ENCODE data around the gene RWDD1.
"Not testable (repeated sequence)": the region's sequence is repeated elsewhere in the genome, so short reads cannot be mapped to it uniquely, and the experiment has no call there.

RWDD1 gene

DNA sequence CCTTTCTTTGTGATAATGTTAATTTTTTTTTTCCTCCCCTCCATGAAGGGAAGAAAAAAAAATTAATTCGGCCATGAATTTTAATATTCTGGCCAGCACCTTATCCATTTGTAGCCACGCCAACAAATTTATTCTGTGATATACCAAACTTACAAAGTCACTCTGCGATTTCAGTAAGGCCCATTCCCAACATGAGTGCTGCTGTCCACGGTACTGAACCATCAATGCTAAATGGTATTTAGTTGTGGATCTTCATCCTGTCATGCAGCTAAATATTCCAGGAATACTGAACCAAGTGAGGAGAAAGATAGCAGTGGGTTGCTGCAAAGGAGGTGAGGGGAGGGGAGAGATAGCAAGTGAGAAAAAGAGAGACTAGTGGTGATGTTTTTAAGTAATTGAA, 25.5 kb downstream of the RWDD1 start:
- no peak for TF ChIP-seq CTCF (IDR thresholded peaks at IDR 0.05; ENCODE audit: insufficient read depth, low read depth, low read length, missing control alignments)
- peak; percentile 39 for DNase-seq (ENCODE audit: low read depth)
- no peak overlapping the region for H3K4me3 ChIP-seq (ENCODE audit: low read length)

DNA sequence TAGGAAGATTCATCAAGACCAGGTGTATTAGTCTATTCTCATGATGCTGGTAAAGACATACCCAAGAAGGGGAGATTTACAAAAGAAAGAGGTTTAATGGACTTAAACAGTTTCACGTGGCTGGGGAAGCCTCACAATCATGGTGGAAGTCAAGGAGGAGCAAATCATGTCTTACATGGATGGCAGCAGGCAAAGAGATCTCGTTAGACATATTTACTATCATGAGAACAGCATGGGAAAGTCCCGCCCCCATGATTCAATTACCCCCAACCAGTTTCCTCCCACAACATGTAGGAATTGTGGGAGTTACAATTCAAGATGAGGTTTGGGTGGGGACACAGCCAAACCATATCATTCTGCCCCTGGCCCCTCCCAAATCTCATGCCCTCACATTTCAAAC, 32.6 kb downstream of the RWDD1 start:
- DNase-seq (ENCODE audit: low read depth); H3K4me3 ChIP-seq (ENCODE audit: low read length): not testable (repeated sequence)

- H3K4me3 ChIP-seq (ENCODE audit: low read length); DNase-seq (ENCODE audit: low read depth): not testable (repeated sequence)
Observed at GRCh38 chr6:116604868-116605267, 33.6 kb downstream of the RWDD1 start.

DNA sequence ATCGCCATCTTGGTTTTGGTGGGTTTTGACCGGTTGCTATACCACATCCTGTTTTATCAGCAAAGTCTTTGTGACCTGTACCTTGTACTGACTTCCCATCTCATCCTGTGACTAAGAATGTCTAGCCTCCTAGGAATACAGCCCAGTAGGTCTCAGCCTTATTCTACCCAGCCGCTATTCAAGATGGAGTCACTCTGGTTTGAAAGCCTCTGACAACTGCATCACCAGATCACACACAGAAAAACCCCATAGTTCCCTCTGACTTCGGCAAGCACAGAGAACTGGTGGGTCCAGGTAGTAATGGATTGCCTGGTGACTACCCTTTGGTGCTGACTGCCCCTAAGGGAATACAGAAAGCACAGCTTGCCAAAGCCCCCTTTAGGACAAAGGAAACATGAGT, 34.6 kb downstream of the RWDD1 start:
- TF ChIP-seq CTCF (IDR thresholded peaks at IDR 0.05; ENCODE audit: insufficient read depth, low read depth, low read length, missing control alignments) = no peak
- no peak for DNase-seq (ENCODE audit: low read depth)
- no peak overlapping the region for H3K4me3 ChIP-seq (ENCODE audit: low read length)

DNA sequence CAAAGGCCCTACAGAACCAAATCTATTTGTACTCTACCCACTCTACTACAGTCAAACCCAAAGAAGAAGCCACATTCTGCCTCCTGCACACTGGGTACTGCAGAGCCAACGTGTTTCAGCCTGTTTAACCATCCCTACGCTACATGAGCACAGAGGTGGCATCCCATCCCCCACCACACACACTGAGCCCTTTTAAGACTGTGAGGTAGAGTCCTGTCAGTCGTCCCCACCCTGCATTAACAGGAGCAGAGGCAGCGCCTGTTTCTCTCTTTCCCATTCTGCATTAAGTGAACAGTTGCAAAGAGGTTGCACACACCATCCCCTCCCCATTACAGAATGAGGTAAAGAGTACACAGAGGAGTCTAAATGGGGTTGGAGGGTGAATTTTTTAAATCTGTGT, 39.8 kb downstream of the RWDD1 start:
- no peak overlapping the region for H3K4me3 ChIP-seq (ENCODE audit: low read length)
- TF ChIP-seq CTCF (IDR thresholded peaks at IDR 0.05; ENCODE audit: insufficient read depth, low read depth, low read length, missing control alignments) = no peak
- DNase-seq (ENCODE audit: low read depth) = peak; percentile 74

DNA sequence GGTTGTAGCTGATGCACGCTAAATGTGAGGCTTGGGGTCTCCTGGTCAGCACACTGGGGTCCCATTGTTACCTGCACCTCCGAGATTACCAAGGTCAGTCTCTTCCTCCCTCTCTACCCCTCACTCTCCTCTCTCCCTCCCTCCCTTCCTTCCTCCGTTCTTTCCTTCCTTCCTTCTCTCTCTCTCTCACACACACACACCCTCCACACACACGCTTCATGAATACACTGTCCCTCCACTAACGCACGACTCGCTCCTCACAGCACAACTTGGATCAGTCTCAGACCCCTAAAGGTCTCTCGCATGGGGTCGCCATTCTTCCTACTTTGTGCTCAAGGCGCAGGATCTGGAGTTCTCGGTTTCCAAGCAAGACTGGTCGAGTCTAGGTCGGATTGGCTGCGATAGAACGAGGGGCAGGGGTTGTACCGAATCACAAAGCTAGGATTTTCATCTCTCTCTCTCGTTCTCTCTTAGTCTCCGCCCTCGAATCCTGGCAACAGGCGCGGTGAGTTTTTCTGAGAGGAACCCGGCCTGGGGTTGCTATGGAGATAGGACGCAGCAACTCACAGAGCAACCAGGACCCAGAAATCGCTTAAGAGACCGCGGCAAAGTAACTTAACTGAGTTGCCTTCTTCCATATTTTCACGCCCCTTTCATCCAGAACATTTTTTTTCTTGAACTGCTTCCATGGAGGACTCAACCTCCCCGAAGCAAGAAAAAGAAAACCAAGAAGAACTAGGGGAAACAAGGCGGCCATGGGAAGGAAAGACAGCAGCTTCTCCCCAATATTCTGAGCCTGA, 44.8 kb downstream of the RWDD1 start, which contains the start of gene RSPH4A:
TSS of gene RSPH4A (plus strand) at position 543 of the 800 bp plus-strand sequence. CDS start at position 688, 145 bp downstream.
- TF ChIP-seq CTCF (IDR thresholded peaks at IDR 0.05; ENCODE audit: insufficient read depth, low read depth, low read length, missing control alignments) = peak; percentile 15
- H3K4me3 ChIP-seq (ENCODE audit: low read length) = peak within 1 kb of the TSS; percentile 77
- DNase-seq (ENCODE audit: low read depth) = peak; percentile 95

GRCh38 chr6:116616737-116617053, 45.4 kb downstream of the RWDD1 start:
- no peak for TF ChIP-seq CTCF (IDR thresholded peaks at IDR 0.05; ENCODE audit: insufficient read depth, low read depth, low read length, missing control alignments)
- no peak for DNase-seq (ENCODE audit: low read depth)
- H3K4me3 ChIP-seq (ENCODE audit: low read length) = peak overlapping the region; percentile 77

- no peak overlapping the region for H3K4me3 ChIP-seq (ENCODE audit: low read length)
- no peak for TF ChIP-seq CTCF (IDR thresholded peaks at IDR 0.05; ENCODE audit: insufficient read depth, low read depth, low read length, missing control alignments)
- DNase-seq (ENCODE audit: low read depth) = peak; percentile 59
Observed at GRCh38 chr6:116624036-116624805, 52.9 kb downstream of the RWDD1 start.

Data from epithelial cell of esophagus (primary cell).